Measurements from ENCODE around the gene TSPAN15. TPM values are rescaled to one million over a fixed set of nuclear protein-coding genes. Genes with fewer than 3 reads are reported as not detected.

TSPAN15 gene
- total and polyA plus RNA-seq, 2 of the 4 experiments (the other 2 are of a cell fraction): 0.48 TPM; not detected in 1

- intact Hi-C loops (cut with micrococcal nuclease) (no loop called here), in situ Hi-C loops (cut with MboI; ENCODE audit: low sequenced_read_pairs) (no loop called here), dilution Hi-C loops (cut with HindIII; ENCODE audit: low sequenced_read_pairs, unreplicated experiment) (no loop called here)
- H3K9me1 ChIP-seq (ENCODE audit: insufficient read depth, low read length): peaks cover 19% of the 10 kb centered on the region
- no peak overlapping the region for H2BK120ac ChIP-seq (ENCODE audit: low read depth, low read length)
- no peak overlapping the region for H4K91ac ChIP-seq (ENCODE audit: insufficient read depth, low read depth, low read length)
- H2AFZ ChIP-seq (replicated peaks; ENCODE audit: low read length, poor library complexity): no peak overlapping the region
- no peak overlapping the region for H3K9ac ChIP-seq (ENCODE audit: low read depth, low read length)
- no peak overlapping the region for H3K18ac ChIP-seq (ENCODE audit: low read depth, low read length)
- no peak overlapping the region for H3K14ac ChIP-seq (replicated peaks; ENCODE audit: low read depth, low read length)
- H2BK20ac ChIP-seq (ENCODE audit: low read depth, low read length): no peak overlapping the region
- H3K4me1 ChIP-seq (ENCODE audit: control insufficient read depth, insufficient read depth, low read length): peaks cover 12% of the 10 kb centered on the region
- no peak overlapping the region for H3K27ac ChIP-seq (ENCODE audit: insufficient read depth, low read length)
- H3K4me3 ChIP-seq (ENCODE audit: insufficient read depth, low read depth, low read length): no peak overlapping the region
- no peak overlapping the region for H2AK5ac ChIP-seq (ENCODE audit: low read depth, low read length)
- CTCF ChIA-PET: interaction anchor here (1.0 to 1.2 kb wide), 2 partner anchors 13 to 101 kb away, joined by 3 read pairs; no protein-coding TSS in a partner anchor
- no peak overlapping the region for H4K8ac ChIP-seq (ENCODE audit: low read depth in 2 of 2, low read length in 2 of 2)
- H2BK5ac ChIP-seq (ENCODE audit: low read depth, low read length, poor library complexity, severe bottlenecking): no peak overlapping the region
- no peak for ATAC-seq (ENCODE audit: low read depth)
- no peak overlapping the region for H3K4me2 ChIP-seq (ENCODE audit: low read depth, low read length)
- peaks cover 9% of the 10 kb centered on the region; the same call in 1 of the 2 replicates for H4K20me1 ChIP-seq (ENCODE audit: insufficient read depth, low read length)
- no peak overlapping the region for H3K56ac ChIP-seq (ENCODE audit: extremely low read depth, insufficient read depth, low read length)
- H3K9me3 ChIP-seq (ENCODE audit: control insufficient read depth, insufficient read depth, low read length): no peaks in the 10 kb centered on the region
- H3K4ac ChIP-seq (ENCODE audit: low read depth, low read length): no peak overlapping the region
- no peak overlapping the region for H4K5ac ChIP-seq (ENCODE audit: low read depth, low read length)
- POLR2A ChIA-PET (ENCODE audit: unreplicated experiment): no interaction called here
- no peak for DNase-seq
- no peak overlapping the region for H2BK15ac ChIP-seq (ENCODE audit: low read depth, low read length)
- H3K79me1 ChIP-seq (ENCODE audit: low read depth in 1 of 2, low read length in 2 of 2): no peaks in the 10 kb centered on the region
- H3K27me3 ChIP-seq (ENCODE audit: control insufficient read depth, insufficient read depth, low read length): no peaks in the 10 kb centered on the region
- 60% methylated on average over 1 of the region's 5 CpGs; no CpG with 5 or more reads in 1 of the 2 experiments for WGBS, 2 experiments (ENCODE audit: extremely low coverage in 2 of 2, insufficient read length in 1 of 2)
- H3K23ac ChIP-seq (ENCODE audit: low read depth, low read length): no peak overlapping the region
- TF ChIP-seq MXI1 (IDR thresholded peaks at IDR 0.05; ENCODE audit: borderline replicate concordance, low read depth, low read length) (no peak), SMC3 (IDR thresholded peaks at IDR 0.05; ENCODE audit: low read depth, low read length) (no peak), POLR2A (IDR thresholded peaks at IDR 0.05; ENCODE audit: low read depth, low read length) (no peak), MAFK (IDR thresholded peaks at IDR 0.05; ENCODE audit: low read depth, low read length) (no peak), CHD1 (IDR thresholded peaks at IDR 0.05; ENCODE audit: low read depth, low read length) (no peak), CEBPB (IDR thresholded peaks at IDR 0.05; ENCODE audit: low read depth, low read length) (no peak), RCOR1 (IDR thresholded peaks at IDR 0.05; ENCODE audit: insufficient replicate concordance, low read length) (no peak), MAZ (IDR thresholded peaks at IDR 0.05; ENCODE audit: borderline replicate concordance, low read depth, low read length) (no peak), RFX5 (IDR thresholded peaks at IDR 0.05; ENCODE audit: low read depth, low read length) (no peak), BHLHE40 (IDR thresholded peaks at IDR 0.05; ENCODE audit: low read depth, low read length) (no peak), USF2 (IDR thresholded peaks at IDR 0.05; ENCODE audit: low read depth, low read length) (no peak), NFE2L2 (IDR thresholded peaks at IDR 0.05; ENCODE audit: low read depth, low read length) (no peak), RAD21 (IDR thresholded peaks at IDR 0.05; ENCODE audit: low read length) (no peak)
- TF ChIP-seq, protein P1, sequence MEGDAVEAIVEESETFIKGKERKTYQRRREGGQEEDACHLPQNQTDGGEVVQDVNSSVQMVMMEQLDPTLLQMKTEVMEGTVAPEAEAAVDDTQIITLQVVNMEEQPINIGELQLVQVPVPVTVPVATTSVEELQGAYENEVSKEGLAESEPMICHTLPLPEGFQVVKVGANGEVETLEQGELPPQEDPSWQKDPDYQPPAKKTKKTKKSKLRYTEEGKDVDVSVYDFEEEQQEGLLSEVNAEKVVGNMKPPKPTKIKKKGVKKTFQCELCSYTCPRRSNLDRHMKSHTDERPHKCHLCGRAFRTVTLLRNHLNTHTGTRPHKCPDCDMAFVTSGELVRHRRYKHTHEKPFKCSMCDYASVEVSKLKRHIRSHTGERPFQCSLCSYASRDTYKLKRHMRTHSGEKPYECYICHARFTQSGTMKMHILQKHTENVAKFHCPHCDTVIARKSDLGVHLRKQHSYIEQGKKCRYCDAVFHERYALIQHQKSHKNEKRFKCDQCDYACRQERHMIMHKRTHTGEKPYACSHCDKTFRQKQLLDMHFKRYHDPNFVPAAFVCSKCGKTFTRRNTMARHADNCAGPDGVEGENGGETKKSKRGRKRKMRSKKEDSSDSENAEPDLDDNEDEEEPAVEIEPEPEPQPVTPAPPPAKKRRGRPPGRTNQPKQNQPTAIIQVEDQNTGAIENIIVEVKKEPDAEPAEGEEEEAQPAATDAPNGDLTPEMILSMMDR (conservative IDR thresholded peaks at IDR 0.05; ENCODE audit: low read depth, low read length): no peak
- no peak overlapping the region for H2AK9ac ChIP-seq (replicated peaks; ENCODE audit: low read depth, low read length, poor library complexity)
- no TSS peak for BruUV-seq (replicated peaks)
- H3K36me3 ChIP-seq (ENCODE audit: control insufficient read depth, insufficient read depth, low read length): peaks cover 3% of the 10 kb centered on the region
These were observed 44.9 kb upstream of the TSPAN15 start for GRCh38 chr10:69406302-69406811.
